ENCODE results near the gene FUT6. TPM values are rescaled to one million over a fixed set of nuclear protein-coding genes. Genes with fewer than 3 reads are reported as not detected.

The FUT6 gene
- total and polyA plus RNA-seq, 4 donors, result 0.67 to 2.6 (median 1.9) TPM; not detected in 1

- ATAC-seq (ENCODE audit: insufficient read depth, low FRiP score) (no peak), DNase-seq (peak in 2 of 3 donors; percentile 51 to 75)
- no peak for TF ChIP-seq CTCF (IDR thresholded peaks at IDR 0.05; ENCODE audit: control extremely low read depth, extremely low read depth)
- Histone ChIP-seq H3K27ac (ENCODE audit: low read depth in 1 of 2, low read length in 1 of 2) (no peak overlapping the region), H3K4me3 (no peak overlapping the region), H3K4me1 (ENCODE audit: control insufficient read depth in 5 of 5, insufficient read depth in 5 of 5, low read length in 5 of 5) (peaks cover 0 to 5% (median 0%) of the 10 kb centered on the region in 5 donors), H3K9ac (ENCODE audit: insufficient read depth in 1 of 2, low read length in 2 of 2) (no peak overlapping the region), H3K36me3 (ENCODE audit: control insufficient read depth in 4 of 4, insufficient read depth in 4 of 4, low read length in 4 of 4) (no peaks in the 10 kb centered on the region), H3K9me3 (ENCODE audit: control insufficient read depth in 4 of 4, insufficient read depth in 3 of 4, low read length in 3 of 4) (peaks cover 0 to 2% (median 0%) of the 10 kb centered on the region in 4 donors), H3K27me3 (ENCODE audit: control insufficient read depth in 3 of 3, insufficient read depth in 3 of 3, low read length in 2 of 3) (no peaks in the 10 kb centered on the region)
- 76 to 79% methylated on average over 10 of the region's 10 CpGs for WGBS, 2 donors
These were observed 20.9 kb downstream of the FUT6 start for GRCh38 chr19:5818594-5818993.

DNA sequence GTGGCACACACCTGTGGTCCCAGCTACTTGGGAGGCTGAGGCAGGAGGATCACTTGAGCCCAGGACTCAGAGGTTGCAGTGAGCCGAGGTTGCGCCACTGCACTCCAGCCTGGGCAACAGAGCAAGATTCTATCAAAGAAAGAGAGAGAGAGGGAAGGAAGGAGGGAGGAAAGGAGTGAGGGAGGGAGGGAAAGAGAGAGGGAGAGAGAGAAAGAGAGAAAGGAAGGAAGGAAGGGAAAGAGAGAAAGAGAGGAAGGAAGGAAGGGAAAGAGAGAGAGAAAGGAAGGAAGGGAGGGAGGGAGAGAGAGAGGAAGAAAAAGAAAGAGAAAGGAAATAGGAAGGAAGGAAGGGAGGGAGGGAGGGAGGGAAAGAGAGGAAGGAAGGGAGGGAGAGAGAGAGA is 22.3 kb downstream of the FUT6 start:
- ATAC-seq (ENCODE audit: insufficient read depth, low FRiP score) (no peak), DNase-seq (no peak)

DNA sequence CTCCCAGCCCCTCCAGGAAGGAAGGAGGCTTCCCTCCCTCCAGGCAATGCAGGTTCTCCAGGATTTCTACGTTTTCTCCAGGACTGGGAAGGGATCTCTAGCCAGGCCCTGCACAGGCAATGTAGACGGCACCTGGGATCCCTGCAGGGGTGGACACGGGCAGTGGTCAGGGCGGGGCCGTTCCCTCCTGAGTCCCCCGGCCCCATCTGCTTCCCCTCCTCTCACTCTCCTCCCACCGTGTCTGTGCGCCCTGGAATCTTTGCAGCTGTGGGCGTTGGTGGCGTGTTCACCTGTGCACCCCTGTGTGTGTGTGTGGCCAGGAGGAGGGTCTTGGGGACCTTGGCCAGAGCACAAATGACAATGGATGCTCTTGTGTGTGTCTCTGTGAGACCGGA is 24.7 kb downstream of the FUT6 start:
- ATAC-seq (ENCODE audit: insufficient read depth, low FRiP score), result no peak
- DNase-seq, result no peak

More for the DNA sequence above, 22.3 kb downstream of the FUT6 start:
- Histone ChIP-seq H3K4me1 (ENCODE audit: control insufficient read depth in 5 of 5, insufficient read depth in 5 of 5, low read length in 5 of 5) (peaks cover 0 to 2% (median 0%) of the 10 kb centered on the region in 5 donors), H3K4me3 (no peak overlapping the region), H3K27me3 (ENCODE audit: control insufficient read depth in 3 of 3, insufficient read depth in 3 of 3, low read length in 2 of 3) (no peaks in the 10 kb centered on the region), H3K36me3 (ENCODE audit: control insufficient read depth in 4 of 4, insufficient read depth in 4 of 4, low read length in 4 of 4) (no peaks in the 10 kb centered on the region), H3K27ac (ENCODE audit: low read depth in 1 of 2, low read length in 1 of 2) (no peak overlapping the region), H3K9ac (ENCODE audit: insufficient read depth in 1 of 2, low read length in 2 of 2) (no peak overlapping the region), H3K9me3 (ENCODE audit: control insufficient read depth in 4 of 4, insufficient read depth in 3 of 4, low read length in 3 of 4) (peaks cover 0 to 2% (median 0%) of the 10 kb centered on the region in 4 donors)
- TF ChIP-seq CTCF (IDR thresholded peaks at IDR 0.05; ENCODE audit: control extremely low read depth, extremely low read depth), result no peak
- 90 to 92% methylated on average over 2 of the region's 2 CpGs for WGBS, 2 donors

More for the DNA sequence above, 24.7 kb downstream of the FUT6 start:
- Histone ChIP-seq H3K4me1 (ENCODE audit: control insufficient read depth in 5 of 5, insufficient read depth in 5 of 5, low read length in 5 of 5) (no peaks in the 10 kb centered on the region), H3K9ac (ENCODE audit: insufficient read depth in 1 of 2, low read length in 2 of 2) (no peak overlapping the region), H3K27ac (ENCODE audit: low read depth in 1 of 2, low read length in 1 of 2) (no peak overlapping the region), H3K4me3 (no peak overlapping the region), H3K27me3 (ENCODE audit: control insufficient read depth in 3 of 3, insufficient read depth in 3 of 3, low read length in 2 of 3) (no peaks in the 10 kb centered on the region), H3K9me3 (ENCODE audit: control insufficient read depth in 4 of 4, insufficient read depth in 3 of 4, low read length in 3 of 4) (peaks cover 0 to 2% (median 0%) of the 10 kb centered on the region in 4 donors), H3K36me3 (ENCODE audit: control insufficient read depth in 4 of 4, insufficient read depth in 4 of 4, low read length in 4 of 4) (no peaks in the 10 kb centered on the region)
- TF ChIP-seq CTCF (IDR thresholded peaks at IDR 0.05; ENCODE audit: control extremely low read depth, extremely low read depth), result no peak
- 70 to 74% methylated on average over 11 of the region's 11 CpGs for WGBS, 2 donors
